Gastroesophageal sphincter (tissue), 3 donors: ENCODE data around the gene NFAT5.

ENCODE experiments used
- POLR2AphosphoS5 ChIP-seq: sonication (generic); formaldehyde crosslinking; IDR thresholded peaks from one replicate; pipeline ENCODE4 v1.6.1; 2017; ENCODE audit warnings: antibody characterized with exemption
- TF ChIP-seq, protein P1 (sequence below), 4 experiments: fragments of 200-600 bp in 2 of 4; fragments of 450-650 bp in 2 of 4; sonication (generic) in 1 of 4; IDR thresholded peaks; one replicate each; pipeline ENCODE4 v1.5.1; 2017 to 2019; ENCODE audit warnings: antibody characterized with exemption in 4 of 4, mild to moderate bottlenecking in 2 of 4, moderate library complexity in 2 of 4

DNA sequence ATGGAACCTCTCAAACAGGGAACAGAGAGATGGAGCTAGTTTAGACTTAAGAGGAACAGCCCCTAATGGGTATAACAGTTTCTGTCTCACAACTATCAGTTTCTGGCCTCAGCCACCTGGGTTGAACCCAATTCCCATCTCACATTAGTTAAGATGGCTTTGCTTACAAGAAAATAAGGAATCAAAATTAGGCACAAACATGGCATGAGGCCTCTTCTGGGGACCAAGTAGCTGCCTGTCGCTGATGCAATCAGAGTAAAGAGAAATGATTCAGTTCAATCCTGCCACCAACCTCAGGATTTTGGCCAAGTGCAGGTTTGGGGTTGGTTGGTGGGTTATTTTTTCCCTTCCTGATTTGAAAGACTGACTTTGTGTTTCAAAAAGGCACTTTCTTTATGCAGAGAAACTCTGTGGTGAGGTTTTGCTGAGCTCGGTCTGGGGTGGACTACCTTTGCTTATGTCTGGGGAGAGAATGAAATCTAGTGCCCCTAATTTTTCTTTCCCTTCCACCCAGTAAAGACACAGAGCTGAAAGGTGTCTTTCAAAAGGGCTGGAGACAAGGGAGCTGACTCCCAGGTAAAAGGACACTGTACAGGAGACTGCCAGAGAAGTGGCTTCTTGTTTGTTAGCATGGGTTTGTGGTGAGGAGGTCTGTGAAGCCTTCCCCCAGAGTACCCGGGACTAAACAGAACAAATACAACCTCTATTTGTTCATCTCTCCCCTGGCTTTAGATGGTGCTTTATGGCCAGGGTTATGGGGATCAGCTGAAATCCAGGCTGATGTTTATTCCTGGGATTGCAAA lies 44.8 kb upstream of the NFAT5 start:
- TF ChIP-seq, protein P1, sequence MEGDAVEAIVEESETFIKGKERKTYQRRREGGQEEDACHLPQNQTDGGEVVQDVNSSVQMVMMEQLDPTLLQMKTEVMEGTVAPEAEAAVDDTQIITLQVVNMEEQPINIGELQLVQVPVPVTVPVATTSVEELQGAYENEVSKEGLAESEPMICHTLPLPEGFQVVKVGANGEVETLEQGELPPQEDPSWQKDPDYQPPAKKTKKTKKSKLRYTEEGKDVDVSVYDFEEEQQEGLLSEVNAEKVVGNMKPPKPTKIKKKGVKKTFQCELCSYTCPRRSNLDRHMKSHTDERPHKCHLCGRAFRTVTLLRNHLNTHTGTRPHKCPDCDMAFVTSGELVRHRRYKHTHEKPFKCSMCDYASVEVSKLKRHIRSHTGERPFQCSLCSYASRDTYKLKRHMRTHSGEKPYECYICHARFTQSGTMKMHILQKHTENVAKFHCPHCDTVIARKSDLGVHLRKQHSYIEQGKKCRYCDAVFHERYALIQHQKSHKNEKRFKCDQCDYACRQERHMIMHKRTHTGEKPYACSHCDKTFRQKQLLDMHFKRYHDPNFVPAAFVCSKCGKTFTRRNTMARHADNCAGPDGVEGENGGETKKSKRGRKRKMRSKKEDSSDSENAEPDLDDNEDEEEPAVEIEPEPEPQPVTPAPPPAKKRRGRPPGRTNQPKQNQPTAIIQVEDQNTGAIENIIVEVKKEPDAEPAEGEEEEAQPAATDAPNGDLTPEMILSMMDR (IDR thresholded peaks at IDR 0.05) = no peak
- TF ChIP-seq POLR2AphosphoS5 = no peak
